Mesendoderm (in vitro differentiated cells): Measurements from ENCODE around the gene AP4E1.
"Not testable (repeated sequence)": the region's sequence is repeated elsewhere in the genome, so short reads cannot be mapped to it uniquely, and the experiment has no call there.

Experiments
- DNase-seq: peaks from one replicate; pipeline ENCODE4 v3.0.0; 2013
- H2AK5ac ChIP-seq: 2 replicates; pipeline ENCODE4 v1.6.1; 2013; ENCODE audit warnings: low read length, inconsistent platforms
- H2BK120ac ChIP-seq: 2 replicates; pipeline ENCODE4 v1.6.1; 2013; ENCODE audit warnings: low read depth, mild to moderate bottlenecking, low read length, moderate library complexity, mixed read lengths
- H2BK15ac ChIP-seq: replicated peaks from 2 replicates; pipeline ENCODE4 v1.6.1; 2013; ENCODE audit warnings: low read depth, mild to moderate bottlenecking, moderate library complexity
- H2BK5ac ChIP-seq: 2 replicates; pipeline ENCODE4 v1.6.1; 2013; ENCODE audit warnings: low read length, inconsistent platforms
- H3K18ac ChIP-seq: 2 replicates; pipeline ENCODE4 v1.6.1; 2013; ENCODE audit warnings: mild to moderate bottlenecking, low read length, mixed read lengths
- H3K23ac ChIP-seq: one replicate; pipeline ENCODE4 v1.6.1; 2013; ENCODE audit warnings: low read length
- H3K27ac ChIP-seq: 2 replicates; pipeline ENCODE4 v1.5.1; 2013; ENCODE audit warnings: low read depth, mild to moderate bottlenecking, inconsistent platforms, low read length, moderate library complexity
- H3K27me3 ChIP-seq: 2 replicates; pipeline ENCODE4 v1.6.1; 2013; ENCODE audit warnings: low read length, control low read depth, mild to moderate bottlenecking, inconsistent platforms; ENCODE audit not compliant: insufficient read depth, poor library complexity
- H3K36me3 ChIP-seq: 2 replicates; pipeline ENCODE4 v1.6.1; 2013; ENCODE audit warnings: low read length, inconsistent platforms; ENCODE audit not compliant: control insufficient read depth, insufficient read depth
- H3K4ac ChIP-seq: one replicate; pipeline ENCODE4 v1.6.1; 2013; ENCODE audit warnings: low read depth, mild to moderate bottlenecking, low read length, moderate library complexity
- H3K4me1 ChIP-seq: 2 replicates; pipeline ENCODE4 v1.6.1; 2013; ENCODE audit warnings: low read depth, low read length, inconsistent platforms; ENCODE audit not compliant: control insufficient read depth
- H3K4me2 ChIP-seq: 2 replicates; pipeline ENCODE4 v1.6.1; 2013; ENCODE audit warnings: low read length
- H3K4me3 ChIP-seq: 2 replicates; pipeline ENCODE4 v1.5.1; 2013; ENCODE audit warnings: mild to moderate bottlenecking, low read length
- H3K56ac ChIP-seq: one replicate; pipeline ENCODE4 v1.6.1; 2013; ENCODE audit warnings: low read length
- H3K79me1 ChIP-seq: 2 replicates; pipeline ENCODE4 v1.6.1; 2013; ENCODE audit warnings: low read length, inconsistent platforms
- H3K79me2 ChIP-seq: 2 replicates; pipeline ENCODE4 v1.6.1; 2013; ENCODE audit warnings: mild to moderate bottlenecking, low read length; ENCODE audit not compliant: control insufficient read depth, insufficient read depth
- H3K9ac ChIP-seq: 2 replicates; pipeline ENCODE4 v1.6.1; 2013; ENCODE audit warnings: low read length, inconsistent platforms
- H4K5ac ChIP-seq: one replicate; pipeline ENCODE4 v1.6.1; 2013; ENCODE audit warnings: low read length
- H4K8ac ChIP-seq: one replicate; pipeline ENCODE4 v1.6.1; 2013; ENCODE audit warnings: low read depth, mild to moderate bottlenecking, control low read depth, low read length, moderate library complexity
- WGBS: extraction: QIAGEN DNeasy Blood & Tissue Kit; methylation state at CpG from one replicate; pipeline ENCODE4 v1.1.7; 2013; ENCODE audit warnings: low lambda C conversion rate, missing lambda C conversion rate; ENCODE audit not compliant: insufficient coverage; ENCODE audit errors: extremely low coverage; 5-methylcytosine and 5-hydroxymethylcytosine counted together

The AP4E1 gene

DNA sequence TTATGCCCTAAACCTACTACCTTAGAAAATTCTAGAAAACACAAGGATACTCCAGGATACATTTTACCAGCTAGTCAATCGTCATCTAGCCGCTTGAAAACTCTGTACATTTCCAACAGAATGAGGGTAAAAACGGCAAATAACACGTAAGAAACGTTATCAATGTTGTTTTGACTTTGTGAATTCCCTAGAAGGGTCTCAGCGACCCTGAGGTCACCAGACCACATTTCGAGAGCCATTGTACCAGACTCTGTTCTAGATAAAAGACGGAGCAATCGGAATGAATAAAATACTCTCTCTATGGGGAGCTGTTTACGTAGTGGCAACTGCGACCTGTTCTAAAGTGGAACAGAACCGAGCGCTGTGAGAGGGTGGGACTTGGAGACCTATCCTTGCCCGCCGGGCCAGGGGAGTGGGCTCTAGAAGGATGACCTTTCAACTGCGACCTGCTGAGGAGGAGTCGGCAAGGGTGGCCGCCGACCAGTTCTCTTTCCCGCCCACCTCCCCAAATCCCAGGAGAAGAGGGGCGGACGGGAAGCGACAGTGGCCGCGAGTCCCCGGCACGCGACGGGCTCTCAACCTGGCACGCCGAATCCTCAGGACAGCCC, 778 bp upstream of the AP4E1 start:
- no peaks in the 10 kb centered on the region for H3K79me2 ChIP-seq
- H4K8ac ChIP-seq = no peak overlapping the region
- peaks cover 1% of the 10 kb centered on the region for H3K79me1 ChIP-seq
- WGBS = no CpG with 5 or more reads among the region's 31 CpGs
- H3K4ac ChIP-seq = no peak overlapping the region
- H3K4me1 ChIP-seq = no peaks in the 10 kb centered on the region
- H2BK5ac ChIP-seq = no peak overlapping the region
- no peak overlapping the region for H2AK5ac ChIP-seq
- H3K4me3 ChIP-seq = peak overlapping the region; percentile 85
- no peaks in the 10 kb centered on the region for H3K36me3 ChIP-seq
- peak overlapping the region; percentile 98 for H3K56ac ChIP-seq
- no peak overlapping the region for H2BK15ac ChIP-seq
- no peak overlapping the region for H4K5ac ChIP-seq
- peak overlapping the region; percentile 68 for H2BK120ac ChIP-seq
- no peak overlapping the region for H3K27ac ChIP-seq
- peak overlapping the region; percentile 92 for H3K4me2 ChIP-seq
- H3K23ac ChIP-seq = peak overlapping the region; percentile 45
- peak overlapping the region; percentile 91 for H3K18ac ChIP-seq
- H3K27me3 ChIP-seq = no peaks in the 10 kb centered on the region
- DNase-seq = peak; percentile 55
- H3K9ac ChIP-seq = peak overlapping the region; percentile 94

DNA sequence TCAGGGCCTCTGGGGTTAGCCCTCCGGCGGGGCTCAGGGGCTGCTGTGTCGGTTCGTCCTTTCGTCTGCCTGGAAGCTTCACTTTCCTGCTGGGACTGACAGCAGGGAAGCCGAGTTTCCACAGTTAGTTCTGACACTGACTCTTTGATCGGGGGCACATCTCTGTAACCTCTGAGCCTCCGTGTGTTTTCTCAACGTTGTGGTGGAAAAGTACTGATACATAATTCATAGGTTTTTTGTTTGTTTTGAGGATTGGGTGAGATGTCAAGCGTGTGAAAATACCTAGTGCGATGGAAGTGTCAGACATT, 481 bp downstream of the AP4E1 start:
- Histone ChIP-seq H2BK120ac (no peak overlapping the region), H3K23ac (no peak overlapping the region), H3K9ac (peak overlapping the region; percentile 84), H3K18ac (peak overlapping the region; percentile 85), H2BK15ac (no peak overlapping the region), H3K4ac (peak overlapping the region; percentile 77), H4K8ac (peak overlapping the region; percentile 17), H3K4me1 (no peaks in the 10 kb centered on the region), H3K36me3 (no peaks in the 10 kb centered on the region), H4K5ac (no peak overlapping the region), H3K4me2 (peak overlapping the region; percentile 93), H2AK5ac (no peak overlapping the region), H3K27me3 (no peaks in the 10 kb centered on the region), H3K56ac (peak overlapping the region; percentile 90), H3K79me2 (no peaks in the 10 kb centered on the region), H3K4me3 (peak overlapping the region; percentile 87), H2BK5ac (no peak overlapping the region), H3K27ac (peak overlapping the region; percentile 83), H3K79me1 (peaks cover 1% of the 10 kb centered on the region)
- no CpG with 5 or more reads among the region's 11 CpGs for WGBS
- DNase-seq = peak; percentile 80

DNA sequence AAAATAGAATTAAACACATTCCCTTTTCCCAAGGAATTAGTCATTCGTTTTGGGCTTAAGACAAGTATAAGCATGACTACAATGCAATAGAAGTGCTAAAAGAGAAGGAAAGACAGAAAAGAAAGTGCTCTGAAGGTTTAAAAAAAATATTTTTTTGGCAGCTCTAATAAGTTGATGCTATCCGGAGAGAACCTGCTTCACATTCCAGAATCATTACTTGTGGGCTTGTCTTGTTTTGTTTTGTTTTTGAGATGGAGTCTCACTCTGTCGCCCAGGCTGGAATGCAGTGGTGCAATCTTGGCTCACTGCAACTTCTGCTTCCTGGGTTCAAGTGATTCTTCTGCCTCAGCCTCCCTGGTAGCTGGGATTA, 1.9 kb downstream of the AP4E1 start:
- not testable (repeated sequence) for H3K79me1 ChIP-seq, H4K5ac ChIP-seq, H3K4me1 ChIP-seq, H2AK5ac ChIP-seq, H3K9ac ChIP-seq, H2BK5ac ChIP-seq, H4K8ac ChIP-seq, H3K4me3 ChIP-seq, H2BK15ac ChIP-seq, H3K4ac ChIP-seq, DNase-seq, H3K27ac ChIP-seq, H3K36me3 ChIP-seq, H3K27me3 ChIP-seq, H3K79me2 ChIP-seq, H3K56ac ChIP-seq, H3K18ac ChIP-seq, H2BK120ac ChIP-seq, H3K23ac ChIP-seq, H3K4me2 ChIP-seq
- no CpG with 5 or more reads among the region's 3 CpGs for WGBS

- H3K9ac ChIP-seq = no peak overlapping the region
- no peak overlapping the region for H2BK15ac ChIP-seq
- DNase-seq = peak; percentile 58
- no peaks in the 10 kb centered on the region for H3K79me2 ChIP-seq
- no peak overlapping the region for H3K4ac ChIP-seq
- no peak overlapping the region for H3K56ac ChIP-seq
- no peaks in the 10 kb centered on the region for H3K27me3 ChIP-seq
- H4K8ac ChIP-seq = no peak overlapping the region
- H3K27ac ChIP-seq = no peak overlapping the region
- no peaks in the 10 kb centered on the region for H3K4me1 ChIP-seq
- no CpG with 5 or more reads among the region's 2 CpGs for WGBS
- peaks cover 1% of the 10 kb centered on the region for H3K79me1 ChIP-seq
- H3K36me3 ChIP-seq = no peaks in the 10 kb centered on the region
- H2BK5ac ChIP-seq = no peak overlapping the region
- H3K4me3 ChIP-seq = no peak overlapping the region
- H3K18ac ChIP-seq = no peak overlapping the region
- H4K5ac ChIP-seq = no peak overlapping the region
- H2AK5ac ChIP-seq = no peak overlapping the region
- H3K4me2 ChIP-seq = no peak overlapping the region
- H2BK120ac ChIP-seq = no peak overlapping the region
- H3K23ac ChIP-seq = no peak overlapping the region
Measured at GRCh38 chr15:50911001-50911400, 2.5 kb downstream of the AP4E1 start.

DNA sequence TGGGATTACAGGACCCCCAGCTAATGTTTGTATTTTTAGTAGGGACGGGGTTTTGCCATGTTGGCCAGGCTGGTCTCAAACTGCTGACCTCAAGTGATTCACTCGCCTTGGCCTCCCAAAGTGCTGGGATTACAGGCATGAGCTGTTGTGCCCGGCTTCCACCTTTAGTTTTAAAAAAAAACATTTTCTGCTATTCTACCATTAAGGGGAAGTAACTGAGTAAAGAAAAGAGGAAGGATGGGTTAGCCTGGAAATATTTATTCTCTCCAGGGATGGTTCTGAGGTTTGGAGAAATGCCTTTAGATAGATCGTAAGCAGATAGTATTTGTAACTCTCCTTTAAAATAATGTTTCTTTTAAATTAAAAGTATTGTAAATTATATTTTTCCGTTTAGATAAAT, 3.1 kb downstream of the AP4E1 start:
- H2BK15ac ChIP-seq = no peak overlapping the region
- no peak overlapping the region for H2BK5ac ChIP-seq
- no peak overlapping the region for H3K27ac ChIP-seq
- no peaks in the 10 kb centered on the region for H3K27me3 ChIP-seq
- H3K4ac ChIP-seq = no peak overlapping the region
- no peak overlapping the region for H2BK120ac ChIP-seq
- no peak overlapping the region for H3K4me2 ChIP-seq
- no peak overlapping the region for H3K23ac ChIP-seq
- H3K9ac ChIP-seq = no peak overlapping the region
- no peaks in the 10 kb centered on the region for H3K4me1 ChIP-seq
- H3K4me3 ChIP-seq = no peak overlapping the region
- no peak overlapping the region for H4K5ac ChIP-seq
- H3K56ac ChIP-seq = no peak overlapping the region
- DNase-seq = no peak
- no peak overlapping the region for H2AK5ac ChIP-seq
- 100% methylated on average over 1 of the region's 5 CpGs for WGBS
- H3K79me1 ChIP-seq = peaks cover 1% of the 10 kb centered on the region
- H3K18ac ChIP-seq = no peak overlapping the region
- H3K36me3 ChIP-seq = no peaks in the 10 kb centered on the region
- no peaks in the 10 kb centered on the region for H3K79me2 ChIP-seq
- no peak overlapping the region for H4K8ac ChIP-seq

DNA sequence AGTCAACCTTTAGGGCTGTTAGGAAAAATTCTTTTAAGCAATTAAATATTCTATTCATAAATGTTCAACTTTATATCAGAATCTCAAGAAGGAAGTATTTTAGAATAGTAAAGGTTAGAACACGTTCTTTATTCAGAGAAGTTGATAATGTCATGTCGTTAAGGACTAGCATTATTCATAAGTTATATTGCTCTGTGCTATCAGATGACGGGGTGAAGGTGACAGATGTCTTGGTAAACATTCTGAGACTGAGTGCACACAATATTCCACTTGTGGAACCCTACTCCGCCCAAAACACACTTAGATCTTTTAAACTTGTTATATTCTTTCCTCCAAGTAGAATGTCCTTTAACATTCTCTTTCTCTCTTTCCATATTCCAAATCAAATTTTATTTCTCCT, 7.9 kb downstream of the AP4E1 start:
- WGBS = no CpG with 5 or more reads among the region's 4 CpGs
- Histone ChIP-seq H4K5ac (no peak overlapping the region), H3K27me3 (no peaks in the 10 kb centered on the region), H3K4me1 (no peaks in the 10 kb centered on the region), H3K4me3 (no peak overlapping the region), H3K9ac (no peak overlapping the region), H3K23ac (no peak overlapping the region), H2BK15ac (no peak overlapping the region), H3K79me1 (no peaks in the 10 kb centered on the region), H3K36me3 (no peaks in the 10 kb centered on the region), H3K18ac (no peak overlapping the region), H2AK5ac (no peak overlapping the region), H4K8ac (no peak overlapping the region), H3K4me2 (no peak overlapping the region), H3K4ac (no peak overlapping the region), H3K56ac (no peak overlapping the region), H2BK5ac (no peak overlapping the region), H2BK120ac (no peak overlapping the region), H3K27ac (no peak overlapping the region), H3K79me2 (no peaks in the 10 kb centered on the region)
- no peak for DNase-seq
